Measurements from ENCODE around the gene PDE6A. TPM values are rescaled to one million over a fixed set of nuclear protein-coding genes. Genes with fewer than 3 reads are reported as not detected.

Gene PDE6A
- total and polyA plus RNA-seq, 2 of the 8 experiments (the other 6 are each of a cell fraction or from before 2014, with no cell fraction given): not detected

DNA sequence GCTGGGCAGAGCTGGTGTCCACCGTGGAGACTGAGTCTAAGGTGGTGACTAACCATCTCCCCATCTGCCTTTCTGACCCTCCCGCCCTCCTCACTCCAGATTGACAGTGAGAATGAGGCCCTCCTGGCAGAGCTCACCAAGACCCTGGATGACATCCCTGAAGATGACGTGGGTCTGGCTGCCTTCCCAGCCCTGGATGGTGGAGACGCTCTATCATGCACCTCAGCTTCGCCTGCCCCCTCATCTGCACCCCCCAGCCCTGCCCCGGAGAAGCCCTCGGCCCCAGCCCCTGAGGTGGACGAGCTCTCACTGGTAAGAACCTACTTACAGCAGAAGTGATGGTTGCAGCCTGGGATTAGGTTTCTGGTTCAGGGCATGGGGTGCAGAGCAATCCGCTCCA is 118.0 kb downstream of the PDE6A start:
- Histone ChIP-seq H4K8ac (ENCODE audit: extremely low read depth, insufficient read depth, low read length) (no peak overlapping the region), H2BK120ac (replicated peaks; ENCODE audit: low read depth, low read length) (no peak overlapping the region), H4K91ac (replicated peaks; ENCODE audit: insufficient read length, low read length) (no peak overlapping the region), H3K9ac (replicated peaks in 1 of 4; ENCODE audit: extremely low read depth in 1 of 4, low read depth in 3 of 4, low read length in 3 of 4) (no peak overlapping the region), H3K9me3 (ENCODE audit: insufficient read depth in 2 of 2, low read depth in 1 of 2, low read length in 1 of 2) (no peaks in the 10 kb centered on the region), H3K36me3 (ENCODE audit: control insufficient read depth in 2 of 4, insufficient read depth in 4 of 4, low read length in 3 of 4) (no peaks in the 10 kb centered on the region; a peak in 1 of 8 replicates), H3K79me1 (ENCODE audit: low read depth, low read length) (no peaks in the 10 kb centered on the region), H4K20me1 (replicated peaks in 1 of 2; ENCODE audit: control insufficient read depth in 1 of 2, insufficient read depth in 2 of 2, low read length in 2 of 2) (no peaks in the 10 kb centered on the region), H3K4ac (replicated peaks; ENCODE audit: insufficient read length, low read depth, low read length) (no peak overlapping the region), H3K27ac (ENCODE audit: low read depth, low read length) (no peak overlapping the region), H3K23ac (ENCODE audit: insufficient read length) (no peak overlapping the region), H3K4me1 (replicated peaks in 1 of 4; ENCODE audit: control insufficient read depth in 3 of 4, insufficient read depth in 4 of 4, low read length in 3 of 4) (peaks cover 0 to 3% (median 2%) of the 10 kb centered on the region in 4 experiments; a peak in 1 of 7 replicates), H3K14ac (ENCODE audit: insufficient read length) (no peak overlapping the region), H2BK5ac (ENCODE audit: low read depth, low read length) (no peak overlapping the region), H4K5ac (ENCODE audit: insufficient read length, low read depth, low read length) (no peak overlapping the region), H3K4me3 (ENCODE audit: extremely low read depth in 1 of 4, insufficient read depth in 2 of 4, low read depth in 3 of 4, low read length in 4 of 4) (no peak overlapping the region), H3K79me2 (ENCODE audit: control insufficient read depth in 1 of 2, insufficient read depth in 2 of 2, low read length in 2 of 2) (no peaks in the 10 kb centered on the region), H2BK12ac (ENCODE audit: low read depth, low read length) (no peak overlapping the region), H3K18ac (ENCODE audit: extremely low read depth, low read length) (no peak overlapping the region), H3K56ac (replicated peaks; ENCODE audit: insufficient read length, low read depth, low read length) (no peak overlapping the region), H2AFZ (ENCODE audit: low read length) (no peak overlapping the region), H2AK5ac (ENCODE audit: low read depth, low read length) (no peak overlapping the region), H2BK20ac (ENCODE audit: low read length) (no peak overlapping the region), H3K27me3 (replicated peaks in 1 of 4; ENCODE audit: control insufficient read depth in 3 of 4, extremely low read depth in 1 of 4, insufficient read depth in 3 of 4, low read length in 3 of 4) (no peaks in the 10 kb centered on the region), H2BK15ac (ENCODE audit: low read length) (no peak overlapping the region), H3K4me2 (ENCODE audit: insufficient read depth in 1 of 2, low read depth in 2 of 2, low read length in 2 of 2) (no peak overlapping the region), H3K23me2 (ENCODE audit: low read depth, low read length) (no peaks in the 10 kb centered on the region)
- POLR2A ChIA-PET (ENCODE audit: partially characterized antibody): interaction anchor here (1.1 kb wide), 2 partner anchors 12 to 170 kb away, joined by 3 read pairs; no protein-coding TSS in a partner anchor
- 87% methylated on average over 9 of the region's 9 CpGs; no CpG with 5 or more reads in 1 of the 2 experiments for WGBS, 2 experiments (ENCODE audit: extremely low coverage in 1 of 2, insufficient coverage in 1 of 2, insufficient read length in 1 of 2, insufficient replicate concordance in 2 of 2, low coverage in 1 of 2, low lambda C conversion rate in 2 of 2, missing lambda C conversion rate in 1 of 2)
- DNase-seq (ENCODE audit: low read depth in 1 of 2, low spot score in 2 of 2) (no peak), FAIRE-seq (no peak)
- CTCF ChIA-PET (ENCODE audit: partially characterized antibody): interaction anchor here (0.7 to 68.7 kb wide), 20 partner anchors 4 to 189 kb away, joined by 3 to 1740 read pairs (median 5); partner anchors contain the start of gene PPARGC1B
- TF ChIP-seq, protein P1, sequence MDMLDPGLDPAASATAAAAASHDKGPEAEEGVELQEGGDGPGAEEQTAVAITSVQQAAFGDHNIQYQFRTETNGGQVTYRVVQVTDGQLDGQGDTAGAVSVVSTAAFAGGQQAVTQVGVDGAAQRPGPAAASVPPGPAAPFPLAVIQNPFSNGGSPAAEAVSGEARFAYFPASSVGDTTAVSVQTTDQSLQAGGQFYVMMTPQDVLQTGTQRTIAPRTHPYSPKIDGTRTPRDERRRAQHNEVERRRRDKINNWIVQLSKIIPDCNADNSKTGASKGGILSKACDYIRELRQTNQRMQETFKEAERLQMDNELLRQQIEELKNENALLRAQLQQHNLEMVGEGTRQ (IDR thresholded peaks at IDR 0.05; ENCODE audit: low read length): no peak
- TF ChIP-seq, protein P2, sequence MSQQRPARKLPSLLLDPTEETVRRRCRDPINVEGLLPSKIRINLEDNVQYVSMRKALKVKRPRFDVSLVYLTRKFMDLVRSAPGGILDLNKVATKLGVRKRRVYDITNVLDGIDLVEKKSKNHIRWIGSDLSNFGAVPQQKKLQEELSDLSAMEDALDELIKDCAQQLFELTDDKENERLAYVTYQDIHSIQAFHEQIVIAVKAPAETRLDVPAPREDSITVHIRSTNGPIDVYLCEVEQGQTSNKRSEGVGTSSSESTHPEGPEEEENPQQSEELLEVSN (IDR thresholded peaks at IDR 0.05): no peak
- TF ChIP-seq EGR1 (IDR thresholded peaks at IDR 0.05; ENCODE audit: borderline replicate concordance, low read depth, low read length) (no peak), BACH1 (IDR thresholded peaks at IDR 0.05; ENCODE audit: low read length) (no peak), CTBP2 (IDR thresholded peaks at IDR 0.05; ENCODE audit: borderline replicate concordance, insufficient read depth, insufficient read length, low read length) (no peak), SUZ12 (IDR thresholded peaks at IDR 0.05; ENCODE audit: low read length) (no peak)
- TF ChIP-seq, protein P3, sequence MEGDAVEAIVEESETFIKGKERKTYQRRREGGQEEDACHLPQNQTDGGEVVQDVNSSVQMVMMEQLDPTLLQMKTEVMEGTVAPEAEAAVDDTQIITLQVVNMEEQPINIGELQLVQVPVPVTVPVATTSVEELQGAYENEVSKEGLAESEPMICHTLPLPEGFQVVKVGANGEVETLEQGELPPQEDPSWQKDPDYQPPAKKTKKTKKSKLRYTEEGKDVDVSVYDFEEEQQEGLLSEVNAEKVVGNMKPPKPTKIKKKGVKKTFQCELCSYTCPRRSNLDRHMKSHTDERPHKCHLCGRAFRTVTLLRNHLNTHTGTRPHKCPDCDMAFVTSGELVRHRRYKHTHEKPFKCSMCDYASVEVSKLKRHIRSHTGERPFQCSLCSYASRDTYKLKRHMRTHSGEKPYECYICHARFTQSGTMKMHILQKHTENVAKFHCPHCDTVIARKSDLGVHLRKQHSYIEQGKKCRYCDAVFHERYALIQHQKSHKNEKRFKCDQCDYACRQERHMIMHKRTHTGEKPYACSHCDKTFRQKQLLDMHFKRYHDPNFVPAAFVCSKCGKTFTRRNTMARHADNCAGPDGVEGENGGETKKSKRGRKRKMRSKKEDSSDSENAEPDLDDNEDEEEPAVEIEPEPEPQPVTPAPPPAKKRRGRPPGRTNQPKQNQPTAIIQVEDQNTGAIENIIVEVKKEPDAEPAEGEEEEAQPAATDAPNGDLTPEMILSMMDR (IDR thresholded peaks at IDR 0.05; ENCODE audit: control extremely low read depth in 1 of 3, insufficient read depth in 1 of 3, low read depth in 1 of 3, low read length in 3 of 3): no peak
